NB4 (cell line): ENCODE results near the gene SLC5A4.

Experiments
- MYC ChIP-seq: IDR thresholded peaks from 2 replicates; pipeline ENCODE4 v1.6.1; 2011; ENCODE audit warnings: low read depth, low read length
- POLR2A ChIP-seq: IDR thresholded peaks from 2 replicates; pipeline ENCODE4 v1.6.1; 2011; ENCODE audit warnings: mild to moderate bottlenecking; ENCODE audit not compliant: insufficient read length; ENCODE audit errors: extremely low read depth
- TF ChIP-seq, protein P1 (sequence below): IDR thresholded peaks from one replicate; pipeline ENCODE4 v1.5.1; 2012; ENCODE audit warnings: low read depth, low read length
- TF ChIP-seq, protein P2 (sequence below): IDR thresholded peaks from 2 replicates; pipeline ENCODE4 v1.6.1; 2011; ENCODE audit warnings: low read depth, low read length

DNA sequence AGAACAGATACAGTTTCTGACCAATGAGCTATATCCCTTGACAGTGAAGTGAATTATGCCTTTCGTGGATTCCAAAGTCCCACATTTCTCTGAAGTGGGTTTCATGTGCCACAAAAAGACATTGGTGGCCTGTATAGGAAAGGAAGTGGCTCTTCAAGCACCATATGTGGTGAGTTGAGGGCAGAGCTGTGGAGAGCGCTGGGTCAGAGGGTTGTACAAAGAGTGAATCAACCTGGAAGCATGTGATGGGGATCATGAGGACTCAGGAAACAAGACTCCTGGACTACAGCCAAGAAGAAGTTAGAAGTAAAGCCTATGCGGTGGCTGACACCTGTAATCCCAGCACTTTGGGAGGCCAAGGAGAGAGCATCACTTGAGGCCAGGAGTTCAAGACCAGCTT, 579 bp upstream of the SLC5A4 start:
- no peak for TF ChIP-seq POLR2A
- TF ChIP-seq, protein P1, sequence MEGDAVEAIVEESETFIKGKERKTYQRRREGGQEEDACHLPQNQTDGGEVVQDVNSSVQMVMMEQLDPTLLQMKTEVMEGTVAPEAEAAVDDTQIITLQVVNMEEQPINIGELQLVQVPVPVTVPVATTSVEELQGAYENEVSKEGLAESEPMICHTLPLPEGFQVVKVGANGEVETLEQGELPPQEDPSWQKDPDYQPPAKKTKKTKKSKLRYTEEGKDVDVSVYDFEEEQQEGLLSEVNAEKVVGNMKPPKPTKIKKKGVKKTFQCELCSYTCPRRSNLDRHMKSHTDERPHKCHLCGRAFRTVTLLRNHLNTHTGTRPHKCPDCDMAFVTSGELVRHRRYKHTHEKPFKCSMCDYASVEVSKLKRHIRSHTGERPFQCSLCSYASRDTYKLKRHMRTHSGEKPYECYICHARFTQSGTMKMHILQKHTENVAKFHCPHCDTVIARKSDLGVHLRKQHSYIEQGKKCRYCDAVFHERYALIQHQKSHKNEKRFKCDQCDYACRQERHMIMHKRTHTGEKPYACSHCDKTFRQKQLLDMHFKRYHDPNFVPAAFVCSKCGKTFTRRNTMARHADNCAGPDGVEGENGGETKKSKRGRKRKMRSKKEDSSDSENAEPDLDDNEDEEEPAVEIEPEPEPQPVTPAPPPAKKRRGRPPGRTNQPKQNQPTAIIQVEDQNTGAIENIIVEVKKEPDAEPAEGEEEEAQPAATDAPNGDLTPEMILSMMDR = no peak
- TF ChIP-seq MYC = no peak
- TF ChIP-seq, protein P2, sequence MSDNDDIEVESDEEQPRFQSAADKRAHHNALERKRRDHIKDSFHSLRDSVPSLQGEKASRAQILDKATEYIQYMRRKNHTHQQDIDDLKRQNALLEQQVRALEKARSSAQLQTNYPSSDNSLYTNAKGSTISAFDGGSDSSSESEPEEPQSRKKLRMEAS = no peak
